ENCODE measurements around the gene ZMYND19.
"Not testable (repeated sequence)": the region's sequence is repeated elsewhere in the genome, so short reads cannot be mapped to it uniquely, and the experiment has no call there.

ZMYND19 gene

GRCh38 chr9:137553654-137554053 lies 36.7 kb downstream of the ZMYND19 start:
- not testable (repeated sequence) for DNase-seq

GRCh38 chr9:137552022-137552768 lies 38.1 kb downstream of the ZMYND19 start:
- DNase-seq, result no peak

GRCh38 chr9:137551264-137552021 lies 38.9 kb downstream of the ZMYND19 start, which contains the start of gene MRPL41:
TSS of gene MRPL41 (plus strand) at chr9:137551879. CDS start at chr9:137552082, 203 bp downstream.
- DNase-seq, result peak; percentile 82

- DNase-seq, result not testable (repeated sequence)
These were observed 39.4 kb downstream of the ZMYND19 start for GRCh38 chr9:137550958-137551263.

GRCh38 chr9:137550231-137550621 lies 40.1 kb downstream of the ZMYND19 start, which contains the start of gene PNPLA7:
TSS of gene PNPLA7 (minus strand) at chr9:137550402. CDS start at chr9:137550197, 205 bp downstream.
- DNase-seq, result no peak

GRCh38 chr9:137547687-137548543 lies 42.4 kb downstream of the ZMYND19 start:
- DNase-seq, result no peak

- no peak for DNase-seq
These were observed 45.2 kb downstream of the ZMYND19 start for GRCh38 chr9:137545123-137545522.

GRCh38 chr9:137544176-137544760 lies 46.0 kb downstream of the ZMYND19 start:
- no peak for DNase-seq

- no peak for DNase-seq
These were observed 46.9 kb downstream of the ZMYND19 start for GRCh38 chr9:137543237-137543963.

GRCh38 chr9:137542486-137542885 lies 47.8 kb downstream of the ZMYND19 start:
- DNase-seq, result no peak

GRCh38 chr9:137540536-137540935 lies 49.8 kb downstream of the ZMYND19 start:
- no peak for DNase-seq

- DNase-seq, result no peak
These were observed 52.3 kb downstream of the ZMYND19 start for GRCh38 chr9:137538058-137538457.

- not testable (repeated sequence) for DNase-seq
These were observed 53.6 kb downstream of the ZMYND19 start for GRCh38 chr9:137536594-137537131.

GRCh38 chr9:137535120-137535428 lies 55.2 kb downstream of the ZMYND19 start:
- no peak for DNase-seq

GRCh38 chr9:137534256-137535119 lies 55.8 kb downstream of the ZMYND19 start:
- no peak for DNase-seq

- not testable (repeated sequence) for DNase-seq
These were observed 57.3 kb downstream of the ZMYND19 start for GRCh38 chr9:137532891-137533468.

Measured in NK-92 treated with Interleukin-12 subunit alpha and Interleukin-12 subunit beta, amount 100 ng/mL, for 24 hours (cell line).